Stimulated activated CD4-positive, alpha-beta T cell treated with anti-CD3 and anti-CD28 coated beads, Interleukin-15, amount 100 ng/mL, for 1 hour (primary cell): Measurements from ENCODE around the gene NIPAL3.
"Not testable (repeated sequence)": the region's sequence is repeated elsewhere in the genome, so short reads cannot be mapped to it uniquely, and the experiment has no call there.

Experiments used
- DNase-seq, 2 donors: peaks; one replicate each; pipeline ENCODE4 v3.0.0-alpha.2; 2020; ENCODE audit warnings: low read depth in 1 of 2, low spot score in 1 of 2

The NIPAL3 gene

DNA sequence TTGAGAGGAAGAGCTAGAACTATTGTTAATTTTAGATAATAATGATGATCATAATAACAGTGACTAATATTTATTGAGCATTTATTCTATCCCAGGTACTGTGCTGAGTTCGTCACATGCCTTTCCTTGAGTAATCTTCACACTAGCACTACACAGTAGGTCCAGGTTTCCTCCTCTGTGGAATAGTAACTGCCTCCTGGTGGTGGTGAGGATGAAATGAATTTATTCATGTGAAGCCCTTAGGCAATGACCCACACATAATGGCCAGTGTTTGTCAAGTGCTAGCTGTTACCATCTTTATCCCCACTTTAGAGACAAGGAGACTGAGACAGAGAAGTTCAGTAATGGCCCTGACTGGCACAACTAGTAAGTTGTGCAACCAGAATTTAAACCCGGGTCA is 5.9 kb downstream of the NIPAL3 start:
- no peak for DNase-seq

DNA sequence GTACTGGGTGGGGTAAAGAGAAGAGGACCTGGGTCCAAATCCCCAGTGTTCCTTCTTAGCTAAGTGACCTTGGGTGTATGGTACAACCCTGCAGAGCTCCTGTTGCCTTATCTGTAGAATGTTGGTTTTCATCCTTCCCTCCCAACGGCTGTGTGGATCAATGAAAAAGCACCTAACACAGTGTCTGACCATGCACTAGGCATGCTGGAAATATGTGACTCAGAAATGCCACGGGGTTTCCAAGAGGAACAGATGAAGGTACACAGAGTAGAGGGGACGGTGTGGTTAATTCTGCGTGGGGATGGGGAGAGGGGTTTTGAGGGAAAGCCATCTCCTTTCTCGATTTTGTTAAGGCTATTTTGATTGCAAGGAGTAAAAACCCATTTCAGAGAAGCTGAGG is 8.6 kb downstream of the NIPAL3 start:
- no peak for DNase-seq

DNA sequence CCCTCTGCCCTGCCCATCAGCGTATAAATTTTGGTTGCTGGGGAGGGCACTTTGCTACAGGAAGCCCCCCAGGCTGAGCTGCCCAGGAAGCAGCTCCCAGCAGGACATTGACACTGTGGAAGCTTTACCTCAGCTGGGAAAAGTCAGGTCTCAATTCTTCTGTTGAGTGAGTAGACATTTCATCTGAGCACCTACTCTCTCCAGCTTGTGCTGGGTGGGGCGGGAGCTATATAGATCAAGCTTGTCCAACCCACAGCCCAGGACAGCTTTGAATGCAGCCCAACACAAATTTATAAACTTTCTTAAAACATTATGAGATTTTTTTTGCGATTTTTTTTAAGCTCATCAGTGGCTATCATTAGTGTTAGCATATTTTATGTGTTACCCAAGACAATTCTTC is 9.4 kb downstream of the NIPAL3 start:
- DNase-seq: no peak

DNA sequence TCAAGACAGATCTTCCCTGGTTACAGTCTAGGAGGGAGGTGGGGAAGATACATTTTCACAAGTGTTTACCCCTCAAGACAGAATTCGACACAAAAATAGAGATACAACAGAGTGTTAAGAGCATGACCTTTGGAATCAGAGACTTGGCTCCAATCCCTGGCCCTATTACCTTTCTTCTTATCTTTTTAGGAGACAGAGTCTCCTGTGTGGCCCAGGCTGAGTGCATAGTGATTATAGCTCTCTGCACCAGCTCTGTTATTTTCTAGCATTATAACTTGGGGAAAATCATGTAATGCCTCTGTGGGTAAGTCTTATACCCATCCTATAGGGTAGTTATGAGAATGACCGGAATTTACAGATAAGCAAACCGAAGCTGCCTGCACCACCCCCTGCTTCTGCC is 9.8 kb downstream of the NIPAL3 start:
- DNase-seq: no peak

DNA sequence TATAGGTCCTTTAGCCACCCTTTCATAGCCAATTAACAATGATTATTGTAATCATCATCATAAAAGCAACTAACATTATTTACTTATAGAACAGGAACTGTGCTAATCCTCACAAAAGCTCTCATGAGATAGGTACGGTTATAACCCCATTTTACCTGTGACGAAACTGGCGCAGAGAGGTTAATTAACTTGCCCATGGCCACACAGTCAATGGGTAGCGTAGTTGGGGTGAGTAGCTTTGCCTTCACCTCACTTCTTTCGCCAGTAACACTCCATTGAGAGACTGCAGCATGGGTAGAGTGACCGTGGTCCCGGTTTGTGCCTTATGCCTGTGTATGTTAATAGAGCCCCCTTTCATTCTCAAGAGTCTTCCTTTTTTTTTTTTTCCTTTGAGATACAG is 10.3 kb downstream of the NIPAL3 start:
- DNase-seq: no peak

DNA sequence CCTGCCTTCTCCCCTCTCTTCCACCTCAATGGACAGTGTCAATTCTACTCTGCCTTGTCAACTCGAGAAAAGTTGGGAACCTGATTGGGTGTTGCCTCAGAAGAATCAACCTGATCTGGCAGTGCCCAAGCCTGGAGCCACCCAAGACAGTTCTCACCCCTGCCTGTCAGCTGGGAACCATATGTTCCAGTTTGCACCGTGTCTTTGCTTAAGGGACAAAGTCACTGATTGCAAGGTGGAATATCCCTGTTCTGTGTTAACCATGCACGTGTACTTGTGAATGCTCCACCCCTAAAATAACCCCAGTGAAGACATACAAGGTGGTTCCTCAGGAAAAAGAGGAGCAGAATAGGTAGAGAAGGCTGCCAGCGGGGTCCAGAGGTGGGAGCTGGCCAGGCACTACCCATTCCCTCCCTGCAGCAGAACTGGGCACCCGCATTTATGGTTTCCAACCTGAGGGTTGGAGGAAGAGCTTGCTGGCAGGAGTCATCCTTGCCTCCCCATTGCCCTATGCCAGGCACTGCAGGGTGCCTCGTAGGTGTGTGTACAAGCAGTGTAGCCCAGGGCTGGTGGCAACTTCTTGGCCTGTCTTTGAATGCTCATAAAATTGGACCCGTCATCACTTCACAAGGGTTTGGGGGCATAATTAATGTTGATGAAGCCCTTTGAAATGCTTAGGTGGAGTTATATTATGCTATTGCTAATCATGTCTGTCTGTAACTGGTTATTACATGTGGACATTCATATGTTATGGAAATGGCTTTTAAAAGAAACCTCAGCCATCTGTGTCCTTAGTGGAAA is 11.3 kb downstream of the NIPAL3 start:
- DNase-seq: no peak

DNA sequence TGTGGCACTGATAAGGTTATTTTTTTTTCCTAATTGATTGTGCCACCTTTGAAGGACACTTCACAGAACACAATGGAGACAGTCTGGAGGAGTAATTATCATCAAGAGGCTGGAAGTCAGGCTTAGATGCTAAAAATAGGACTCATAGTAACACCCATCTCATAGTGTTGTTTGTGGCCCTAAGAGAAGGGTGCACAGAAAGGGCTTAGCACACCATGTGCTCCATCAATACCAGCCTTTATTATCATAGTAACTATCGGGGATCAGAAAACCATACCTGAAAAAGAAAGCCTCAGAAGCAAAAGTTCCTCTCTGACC is 11.9 kb downstream of the NIPAL3 start:
- DNase-seq: no peak

DNA sequence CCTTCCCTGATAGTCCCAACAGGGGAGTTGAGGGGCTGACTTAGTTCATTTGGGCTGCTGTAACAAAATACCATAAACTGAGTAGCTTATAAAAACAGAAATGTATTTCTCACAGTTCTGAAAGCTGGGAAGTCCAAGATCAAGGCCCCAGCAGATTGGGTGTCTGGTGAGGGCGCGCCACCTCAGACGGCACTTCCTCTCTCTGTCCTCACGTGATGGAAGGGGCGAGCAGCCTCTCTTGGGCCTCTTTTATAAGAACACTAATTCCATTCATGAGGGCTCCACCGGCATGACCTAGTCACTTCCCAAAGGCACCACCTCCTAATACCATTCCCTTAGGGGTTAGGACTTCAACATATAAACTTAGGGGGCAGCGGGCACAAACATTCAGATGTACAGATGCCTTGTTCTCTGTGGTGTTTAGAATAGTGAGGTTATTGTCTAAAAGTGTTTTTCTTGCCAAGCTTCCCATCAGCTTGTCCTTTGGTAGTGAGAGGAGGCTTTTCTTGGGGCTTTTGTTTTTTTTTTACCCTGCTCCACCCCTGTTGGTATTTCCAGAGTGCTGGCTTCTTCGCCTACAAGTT is 20.3 kb downstream of the NIPAL3 start:
- no peak for DNase-seq

DNA sequence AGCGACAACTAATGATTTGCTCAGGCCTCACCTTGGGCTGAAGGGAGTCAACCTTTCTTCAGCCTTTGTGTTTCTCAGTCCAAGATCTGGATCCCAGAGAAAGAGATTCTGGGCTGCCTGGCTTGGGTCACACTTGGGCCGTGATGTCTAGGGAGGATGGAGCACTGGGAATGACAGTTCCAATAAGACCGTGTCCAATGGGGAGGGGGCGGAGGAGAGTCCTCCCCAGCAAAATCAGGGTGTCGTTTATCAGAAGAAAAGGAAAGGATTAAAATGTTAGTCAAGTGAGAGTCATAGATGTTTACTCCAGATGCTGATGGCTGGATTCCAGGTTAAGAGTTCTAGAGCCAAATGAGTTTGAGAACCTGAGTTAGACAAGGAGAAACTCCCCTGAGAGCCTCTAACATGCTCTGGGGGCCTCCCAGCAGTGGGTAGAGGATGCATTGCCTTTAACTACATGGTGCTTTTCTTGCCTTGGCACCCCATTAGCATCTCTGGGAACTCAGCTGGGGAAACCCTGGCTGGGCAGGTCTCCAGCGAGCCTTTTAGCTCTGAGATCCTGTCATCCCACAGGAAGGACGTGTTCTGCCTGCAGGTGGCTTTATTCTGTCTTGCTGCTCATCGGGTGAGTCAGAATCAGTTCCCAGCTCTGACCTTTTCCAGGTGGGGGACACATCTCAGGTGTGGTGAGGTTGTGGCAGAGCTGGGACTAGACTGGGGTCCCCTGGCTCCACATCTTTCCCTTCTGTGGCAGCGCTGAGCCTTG is 22.2 kb downstream of the NIPAL3 start:
- no peak for DNase-seq

DNA sequence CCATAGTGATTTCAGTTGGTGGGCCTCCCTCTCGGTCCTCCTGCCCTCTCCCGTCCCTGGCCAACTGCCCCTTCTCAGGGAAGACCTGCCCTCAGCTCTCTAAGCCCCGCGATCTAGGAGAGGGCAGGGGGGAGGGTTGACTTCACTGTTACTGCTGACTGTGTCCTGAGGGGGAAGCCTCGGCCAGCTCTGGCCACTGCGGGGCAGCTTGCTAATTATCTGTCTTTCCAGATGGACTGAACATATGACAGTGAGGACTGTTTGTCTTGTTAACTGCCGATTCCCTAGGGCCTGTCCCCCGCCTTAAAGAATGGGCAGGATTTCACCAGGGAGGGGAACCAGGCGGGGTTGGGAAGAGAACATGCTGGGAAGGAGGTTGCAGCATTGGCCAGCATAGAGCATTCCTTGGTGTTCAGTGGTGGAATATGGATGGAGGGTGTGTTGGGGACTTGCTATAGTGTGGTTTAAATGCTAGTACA is 22.9 kb downstream of the NIPAL3 start:
- DNase-seq: no peak

DNA sequence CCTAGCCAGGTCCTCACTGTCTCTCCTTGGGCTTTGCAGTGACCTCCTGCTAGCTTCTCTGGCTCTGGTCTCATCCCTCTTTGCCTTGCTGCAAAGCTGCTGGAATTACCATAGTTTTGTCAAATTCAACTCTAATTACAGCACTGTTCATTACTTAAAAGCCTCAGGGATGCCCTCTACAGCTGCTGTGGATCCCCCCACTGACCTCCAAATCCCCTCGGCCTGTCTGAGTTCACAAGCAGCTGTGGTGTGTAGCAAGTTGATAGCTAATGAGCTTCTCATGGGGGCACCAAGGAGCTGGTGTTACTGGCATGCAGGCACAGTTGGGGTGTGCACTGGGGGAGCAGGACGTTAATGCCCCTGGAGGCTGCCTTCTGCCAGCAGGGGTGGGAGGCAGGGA is 24.8 kb downstream of the NIPAL3 start:
- DNase-seq: no peak

DNA sequence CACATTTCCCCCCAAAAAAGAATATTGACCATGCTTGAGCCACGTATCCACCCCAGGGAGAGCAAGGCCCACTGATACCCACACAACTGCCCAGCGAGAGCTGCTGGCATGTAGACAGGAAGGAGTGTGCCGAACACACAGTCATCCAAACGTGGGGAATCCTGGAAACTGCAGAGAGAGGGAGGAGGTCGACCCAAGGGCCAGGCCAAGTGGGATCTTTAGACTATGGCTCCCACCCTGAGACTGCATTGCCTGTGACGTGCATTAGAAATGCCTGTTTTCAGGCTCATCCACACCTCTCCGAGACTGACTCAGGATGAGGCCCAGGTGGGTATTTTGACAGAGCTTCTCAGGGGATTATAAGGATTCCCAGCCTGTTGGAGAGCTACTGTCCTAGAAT is 25.9 kb downstream of the NIPAL3 start:
- no peak for DNase-seq

DNA sequence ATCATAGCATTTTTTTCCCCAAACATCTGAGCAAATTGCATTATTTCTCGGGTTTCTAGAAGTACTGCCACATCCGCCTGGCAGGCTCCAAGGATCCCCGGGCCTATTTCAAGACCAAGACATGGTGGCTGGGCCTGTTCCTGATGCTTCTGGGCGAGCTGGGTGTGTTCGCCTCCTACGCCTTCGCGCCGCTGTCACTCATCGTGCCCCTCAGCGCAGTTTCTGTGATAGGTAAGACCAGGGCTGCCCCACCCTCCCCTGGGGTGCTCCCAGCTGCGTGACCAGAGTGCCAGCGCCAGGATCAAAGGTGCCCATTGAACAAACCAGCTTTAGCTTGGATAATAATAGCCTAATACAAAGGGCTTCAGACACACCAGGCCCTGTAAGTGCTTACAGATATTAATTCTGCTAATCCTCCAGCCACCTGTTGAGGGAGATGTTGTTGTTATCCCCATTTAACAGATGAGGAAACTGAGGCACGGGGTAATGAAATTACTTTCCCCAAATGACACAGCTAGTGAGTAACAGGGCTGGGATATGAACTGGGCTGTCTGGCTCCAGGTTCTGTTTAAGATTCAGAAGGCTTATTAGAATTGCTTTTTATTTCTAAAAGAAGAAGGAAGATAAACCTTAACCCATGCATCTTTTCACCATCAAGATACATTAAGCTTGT is 26.5 kb downstream of the NIPAL3 start:
- DNase-seq: no peak

DNA sequence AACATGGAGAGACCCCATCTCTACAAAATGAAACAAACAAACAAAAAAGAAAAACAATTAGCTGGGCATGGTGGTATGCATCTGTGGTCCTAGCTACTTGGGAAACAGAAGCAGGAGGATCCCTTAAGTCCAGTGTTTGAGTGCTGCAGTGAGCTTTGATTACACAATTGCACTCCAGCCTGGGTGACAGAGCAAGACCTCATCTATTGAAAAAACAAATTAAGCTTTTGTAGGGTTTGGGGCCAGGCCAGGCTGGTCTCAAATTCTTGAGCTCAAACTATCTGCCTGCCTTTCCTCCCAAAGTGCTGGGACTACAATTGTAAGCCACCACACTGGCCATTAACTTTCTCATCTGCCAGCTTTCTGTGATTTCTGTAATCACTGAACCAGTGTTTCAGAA is 27.2 kb downstream of the NIPAL3 start:
- no peak for DNase-seq

DNA sequence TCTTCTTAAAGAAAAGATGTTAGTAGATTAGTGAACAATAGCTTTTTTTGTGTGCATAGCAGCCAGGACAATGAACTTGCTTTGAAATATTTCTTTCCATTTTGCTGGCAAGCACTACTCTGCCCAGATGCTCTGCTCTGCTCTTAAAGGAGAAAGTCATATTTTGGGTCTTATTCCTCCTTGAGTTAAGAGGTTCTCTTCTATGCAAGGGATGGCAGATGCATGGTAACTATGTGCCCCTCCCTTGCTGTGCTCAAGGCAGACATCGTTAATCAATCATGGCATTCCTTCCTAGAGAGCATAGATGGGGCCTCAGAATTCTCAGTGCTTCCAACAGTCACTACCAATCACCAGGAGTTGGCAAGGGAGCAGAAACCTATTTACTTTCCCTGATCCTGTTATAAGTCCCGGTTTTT is 27.6 kb downstream of the NIPAL3 start:
- DNase-seq: no peak

DNA sequence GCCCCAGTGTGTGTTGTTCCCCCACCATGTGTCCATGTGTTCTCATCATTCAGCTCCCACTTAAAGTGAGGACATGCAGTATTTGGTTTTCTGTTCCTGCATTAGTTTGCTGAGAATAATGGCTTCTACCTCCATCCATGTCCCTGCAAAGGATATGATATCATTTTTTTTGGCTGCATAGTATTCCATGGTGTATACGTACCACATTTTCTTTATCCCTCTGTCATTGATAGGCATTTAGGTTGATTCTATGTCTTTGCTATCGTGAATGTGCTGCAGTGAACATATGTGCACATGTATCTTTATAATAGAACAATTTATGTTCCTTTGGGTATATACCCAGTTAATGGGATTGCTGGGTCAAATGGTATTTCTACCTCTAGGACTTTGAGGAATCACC is 30.8 kb downstream of the NIPAL3 start:
- not testable (repeated sequence) for DNase-seq

DNA sequence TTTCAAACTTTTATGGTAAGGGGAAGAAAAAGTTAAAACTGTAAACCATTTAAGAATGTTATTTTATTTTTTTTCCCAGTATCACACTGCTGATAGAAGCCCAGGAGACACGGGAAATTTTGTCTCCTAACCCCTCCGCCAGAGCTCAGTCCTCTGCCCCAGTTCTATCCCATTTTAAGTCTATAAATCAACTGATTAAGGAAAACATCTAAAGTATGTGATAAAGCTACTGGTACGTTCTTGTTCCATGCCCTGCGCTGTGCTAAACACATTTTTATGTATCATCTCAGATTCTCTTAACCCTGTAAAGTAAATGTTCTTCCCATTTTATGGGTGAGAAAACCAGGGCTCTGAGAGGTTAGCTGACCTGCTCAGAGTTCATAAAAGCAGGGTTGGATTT is 34.7 kb downstream of the NIPAL3 start:
- no peak for DNase-seq

DNA sequence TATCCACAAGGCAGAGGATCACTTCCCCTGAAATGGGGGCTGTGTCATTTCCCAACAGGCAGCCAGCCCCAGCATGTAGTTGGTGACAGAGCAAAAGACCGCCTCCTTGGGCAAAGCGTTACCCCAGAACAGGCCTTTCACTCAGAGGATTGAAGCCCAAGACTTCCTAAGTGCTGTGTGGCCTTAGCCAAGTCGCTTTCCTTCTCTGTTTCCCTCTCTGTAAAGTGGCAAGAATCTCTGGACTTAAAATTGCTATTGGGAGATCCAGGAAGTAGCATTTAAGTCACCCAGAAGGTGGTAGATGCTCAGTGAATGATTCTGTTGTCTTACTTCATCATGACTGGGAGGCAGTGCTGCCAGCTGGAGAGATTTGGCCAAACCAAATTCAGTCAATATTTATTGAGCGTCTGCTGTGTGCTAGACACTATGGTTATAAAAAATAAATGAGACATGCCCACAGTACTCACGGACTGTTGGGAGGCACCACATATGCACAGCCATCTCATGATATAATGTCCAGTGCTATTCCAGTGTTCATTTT is 35.3 kb downstream of the NIPAL3 start:
- no peak for DNase-seq

DNA sequence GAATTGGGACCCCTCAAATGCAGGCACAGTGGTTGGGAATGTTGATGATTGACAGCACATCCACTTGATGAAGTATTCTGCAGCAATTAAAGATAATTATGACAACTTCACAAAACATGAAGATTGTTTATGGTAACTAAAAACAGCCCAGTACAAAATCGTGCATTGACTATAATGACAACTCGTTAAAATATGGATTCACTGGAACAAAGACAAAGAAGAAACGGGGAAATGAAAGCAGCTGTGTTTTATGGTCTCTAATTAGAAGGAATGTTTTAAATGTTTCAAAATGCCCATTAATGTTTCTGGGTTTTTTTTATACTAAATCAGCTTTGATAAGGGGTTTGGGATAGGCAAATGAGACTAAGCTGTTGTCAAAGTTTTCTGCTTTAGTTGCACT is 36.1 kb downstream of the NIPAL3 start:
- DNase-seq: no peak

DNA sequence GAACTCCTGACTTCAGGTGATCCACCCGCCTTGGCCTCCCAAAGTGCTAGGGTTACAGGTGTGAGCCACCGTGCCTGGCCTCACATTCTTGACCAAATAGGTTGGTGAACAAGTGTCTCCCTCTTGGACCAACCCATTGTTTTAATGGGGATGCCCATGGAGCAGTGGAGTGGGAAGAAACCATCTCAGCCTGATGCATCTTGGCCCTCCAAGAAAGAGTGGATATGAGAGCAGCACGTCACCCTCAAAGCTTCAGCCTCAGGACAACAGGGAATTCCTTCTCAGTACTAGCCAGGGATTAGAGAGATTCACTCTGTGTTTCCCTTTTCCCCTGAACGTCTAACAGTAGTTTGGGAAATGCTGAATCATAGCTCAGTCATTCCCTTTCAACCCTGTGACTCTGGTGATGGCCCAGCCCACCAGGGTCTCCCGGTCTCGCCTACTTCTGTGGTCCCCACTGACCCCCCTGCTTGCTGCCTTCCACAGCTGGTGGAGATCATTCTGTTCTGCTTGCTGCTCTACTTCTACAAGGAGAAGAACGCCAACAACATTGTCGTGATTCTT is 37.4 kb downstream of the NIPAL3 start:
- DNase-seq: no peak

DNA sequence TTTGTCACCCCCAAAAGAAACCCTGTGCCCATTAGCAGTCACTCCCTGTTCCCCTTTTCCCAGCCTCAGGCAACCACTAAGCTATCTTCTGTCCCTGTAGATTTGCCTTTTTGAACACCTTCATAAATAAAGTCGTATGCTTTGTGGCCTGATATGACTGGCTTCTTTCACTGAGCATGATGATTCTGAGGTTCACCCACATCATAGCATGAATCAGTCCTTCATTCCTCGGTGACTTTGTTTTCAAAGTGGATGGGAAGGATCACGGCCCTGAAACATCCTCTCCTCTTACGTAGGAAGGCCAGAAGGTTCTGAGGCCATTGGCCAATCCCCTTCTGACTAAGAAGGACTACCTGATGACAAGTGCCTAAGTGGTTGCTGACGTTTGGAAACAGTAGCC is 39.1 kb downstream of the NIPAL3 start:
- no peak for DNase-seq
